Activated CD4-positive, alpha-beta memory T cell treated with anti-CD3 and anti-CD28 coated beads for 36 hours (primary cell): Measurements from ENCODE around the gene HARS1. TPM values are rescaled to one million over a fixed set of nuclear protein-coding genes. Genes with fewer than 3 reads are reported as not detected.
A peak's percentile ranks its signal among the peaks of the same experiment; 100 is the strongest.
"Not testable (repeated sequence)": the region's sequence is repeated elsewhere in the genome, so short reads cannot be mapped to it uniquely, and the experiment has no call there.

Source experiments
- CTCF ChIA-PET: fragments of 350-600 bp; sonication (Branson Sonifier 250); formaldehyde crosslinking; loops from one replicate; lab custom pipeline; 2021; ENCODE audit warnings: antibody characterized with exemption, inconsistent platforms; lab: Charles Lee
- POLR2A ChIA-PET: fragments of 350-600 bp; sonication (Branson Sonifier 250); formaldehyde crosslinking; loops from one replicate; lab custom pipeline; 2021; ENCODE audit warnings: antibody characterized with exemption; lab: Charles Lee
- DNase-seq: peaks from one replicate; pipeline ENCODE4 v3.0.0-alpha.2; 2020
- H3K27ac Mint-ChIP-seq: one replicate; pipeline ENCODE4 v1.8.0; 2021; ENCODE audit warnings: mixed read lengths
- H3K27me3 Mint-ChIP-seq: one replicate; pipeline ENCODE4 v1.8.0; 2021; ENCODE audit warnings: mixed read lengths
- H3K36me3 Mint-ChIP-seq: one replicate; pipeline ENCODE4 v1.8.0; 2021; ENCODE audit warnings: mixed read lengths
- H3K4me1 Mint-ChIP-seq: one replicate; pipeline ENCODE4 v1.8.0; 2021; ENCODE audit warnings: low read depth, mixed read lengths
- H3K4me3 Mint-ChIP-seq: one replicate; pipeline ENCODE4 v1.8.0; 2021; ENCODE audit warnings: mild to moderate bottlenecking, mixed read lengths
- H3K9me3 Mint-ChIP-seq: one replicate; pipeline ENCODE4 v1.8.0; 2021; ENCODE audit warnings: mixed read lengths
- intact Hi-C: fragments of 100-400 bp; cut with micrococcal nuclease; formaldehyde crosslinking; loops from one replicate; pipeline ENCODE4 v1.15.1; 2023
- total RNA-seq, 2 experiments: library from RNA; stranded (reverse); gene quantifications; one replicate each; pipeline ENCODE4 v1.2.3, GENCODE V29; 2021

HARS1 gene
- total RNA-seq, 2 experiments from 2014 or later = 91.1 to 91.7 TPM

DNA sequence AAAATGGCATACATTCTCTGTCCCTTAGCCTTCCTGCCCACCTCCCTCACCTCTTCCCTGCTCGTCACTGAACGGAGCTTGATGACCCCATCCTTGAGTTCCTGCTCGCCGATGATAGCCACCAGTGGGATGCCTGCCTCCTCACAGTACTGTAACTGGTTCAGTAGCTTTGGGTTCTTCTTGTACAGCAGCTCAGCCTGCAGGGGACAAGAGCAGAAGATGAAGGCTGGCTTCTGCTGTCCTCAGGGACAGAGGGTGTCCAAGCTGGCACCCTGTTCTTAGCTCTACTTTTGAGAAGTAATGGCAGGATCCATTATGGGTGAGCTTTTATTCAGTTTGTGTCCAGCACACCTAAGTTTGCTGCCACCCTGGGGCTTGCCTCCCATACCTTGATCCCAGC lies 16.5 kb downstream of the HARS1 start:
- ChIA-PET CTCF (interaction anchor here (0.9 to 1.0 kb wide), 2 partner anchors 35 to 302 kb away, joined by 3 to 5 read pairs; no protein-coding TSS in a partner anchor), POLR2A (interaction anchor here (0.6 to 1.4 kb wide), 3 partner anchors 16 to 100 kb away, joined by 3 to 7 read pairs (median 5); partner anchors contain the start of genes HARS1, HARS2, IK and NDUFA2)
- Mint-ChIP-seq H3K9me3 (no peaks in the 10 kb centered on the region), H3K27ac (no peak overlapping the region), H3K4me1 (no peaks in the 10 kb centered on the region), H3K27me3 (no peaks in the 10 kb centered on the region), H3K4me3 (no peak overlapping the region), H3K36me3 (peaks cover 60% of the 10 kb centered on the region)
- intact Hi-C loops = no loop called here
- DNase-seq = no peak

DNA sequence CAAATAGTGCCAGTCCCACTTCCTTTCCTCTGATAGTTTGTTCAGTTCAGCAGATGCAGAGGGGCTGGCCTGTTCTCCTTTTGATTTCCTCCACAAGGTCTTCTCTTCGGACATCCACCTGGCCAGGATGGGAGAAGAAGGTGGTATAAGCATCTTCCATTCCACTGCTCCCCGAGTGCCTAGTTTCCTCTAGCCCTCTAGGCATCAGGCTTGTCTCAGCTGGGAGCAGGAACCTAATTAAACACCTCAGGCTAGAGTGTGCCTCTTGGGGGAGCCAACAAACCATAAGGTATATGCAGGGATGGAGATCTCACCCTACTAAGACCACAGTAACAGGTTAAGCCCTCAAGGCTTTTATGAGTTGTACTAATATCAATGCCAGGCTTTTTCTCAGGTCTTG lies 17.0 kb downstream of the HARS1 start:
- Mint-ChIP-seq H3K4me3 (no peak overlapping the region), H3K4me1 (no peaks in the 10 kb centered on the region), H3K9me3 (no peaks in the 10 kb centered on the region), H3K36me3 (peaks cover 61% of the 10 kb centered on the region), H3K27ac (no peak overlapping the region), H3K27me3 (no peaks in the 10 kb centered on the region)
- ChIA-PET CTCF (interaction anchor here (1.0 kb wide), 1 partner anchor 34 kb away, joined by 3 read pairs; no protein-coding TSS in a partner anchor), POLR2A (interaction anchor here (1.4 kb wide), 2 partner anchors 17 to 27 kb away, joined by 3 to 5 read pairs; partner anchors contain the start of genes HARS1, HARS2, IK and NDUFA2)
- intact Hi-C loops = no loop called here
- no peak for DNase-seq

DNA sequence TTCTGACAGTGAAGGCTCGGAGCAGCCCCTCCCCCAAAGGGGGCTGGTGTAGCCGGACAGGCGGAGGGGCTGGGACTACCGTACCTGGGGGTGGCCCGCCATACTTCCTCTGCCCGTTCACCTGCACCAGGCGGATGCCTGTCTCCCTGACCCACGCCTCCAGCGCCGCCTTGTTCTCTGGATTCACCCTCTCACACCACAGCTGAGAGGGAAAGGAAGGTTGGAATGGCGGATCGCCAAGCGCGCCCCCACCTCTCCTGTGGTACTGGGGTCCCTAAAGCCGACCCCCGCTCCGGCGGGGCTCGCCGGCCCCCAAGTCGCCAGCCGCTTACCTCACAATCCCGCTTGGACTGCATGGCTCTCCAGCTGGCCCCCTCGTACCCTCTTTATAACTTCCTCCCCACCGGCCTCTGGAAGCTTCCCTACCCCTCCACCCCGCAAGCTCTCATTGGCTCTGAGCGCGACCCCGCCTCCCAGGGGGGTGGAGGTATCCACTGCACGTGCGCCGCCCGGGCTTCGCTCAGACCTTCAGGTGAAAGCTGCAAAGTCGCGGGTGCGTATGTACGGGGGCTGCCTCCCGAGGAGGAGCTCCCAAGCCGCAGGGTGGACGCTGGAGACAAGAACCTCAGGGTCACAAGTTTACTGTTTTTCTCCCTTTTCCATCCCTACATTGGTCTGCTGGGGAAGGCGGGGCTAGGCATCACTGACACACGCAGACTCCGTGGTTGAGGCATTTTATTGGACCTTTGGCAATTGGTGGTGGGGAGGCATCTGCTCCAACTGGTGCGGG lies 17.8 kb downstream of the HARS1 start, which contains the start of gene DND1:
Gene DND1 (minus strand): TSS at position 390 of the 790 bp plus-strand sequence. CDS start 34 bp downstream, at position 356.
- Mint-ChIP-seq H3K36me3 (peaks cover 63% of the 10 kb centered on the region), H3K9me3 (no peaks in the 10 kb centered on the region), H3K27me3 (no peaks in the 10 kb centered on the region), H3K4me1 (no peaks in the 10 kb centered on the region), H3K27ac (peak within 1 kb of the TSS; percentile 14), H3K4me3 (no peak within 1 kb of the TSS)
- POLR2A ChIA-PET = interaction anchor here (1.4 to 1.6 kb wide), 2 partner anchors 17 to 26 kb away, joined by 3 to 4 read pairs; partner anchors contain the start of genes IK and NDUFA2
- CTCF ChIA-PET = no interaction called here
- no peak for DNase-seq
- intact Hi-C loops = no loop called here

DNA sequence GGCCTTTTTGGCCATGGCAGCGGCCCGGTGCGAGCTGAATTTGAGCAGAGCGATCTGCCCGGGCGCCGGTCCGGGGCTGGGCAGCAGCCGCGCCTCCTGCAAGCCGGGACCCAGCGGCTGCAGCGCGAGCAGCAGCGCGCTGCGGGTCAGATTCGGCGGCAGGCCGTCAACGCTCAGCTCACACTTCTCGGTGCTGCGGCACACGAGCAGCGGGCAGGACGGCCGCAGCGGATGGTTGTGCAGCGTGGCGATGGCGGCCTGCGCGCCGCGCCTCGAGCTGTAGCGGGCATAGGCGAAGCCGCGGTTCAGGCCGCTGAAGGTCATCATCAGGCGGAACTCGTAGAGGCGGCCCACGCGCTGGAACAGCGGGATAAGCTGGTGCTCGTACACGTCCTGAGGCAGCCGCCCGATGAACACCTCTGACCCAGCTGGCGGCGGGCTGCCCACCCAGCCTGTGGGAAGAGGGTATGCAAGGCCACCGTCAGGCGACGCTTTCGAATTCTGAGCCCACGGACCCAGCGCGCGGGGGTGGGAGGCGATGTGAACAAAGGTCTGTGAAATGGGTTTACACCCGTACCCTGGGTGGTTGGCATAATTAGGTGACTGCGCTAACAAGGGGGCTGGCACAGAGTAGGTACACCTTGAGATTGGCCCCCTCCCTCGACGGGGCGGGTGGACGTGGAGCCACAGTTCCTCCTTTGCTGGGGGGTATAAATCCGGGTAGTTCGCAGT lies 18.5 kb downstream of the HARS1 start:
- Mint-ChIP-seq H3K9me3 (no peaks in the 10 kb centered on the region), H3K36me3 (peaks cover 62% of the 10 kb centered on the region), H3K27me3 (no peaks in the 10 kb centered on the region), H3K4me1 (peaks cover 6% of the 10 kb centered on the region), H3K27ac (no peak overlapping the region), H3K4me3 (no peak overlapping the region)
- CTCF ChIA-PET = no interaction called here
- intact Hi-C loops = no loop called here
- POLR2A ChIA-PET = interaction anchor here (1.6 kb wide), 1 partner anchor 18 kb away, joined by 4 read pairs; no protein-coding TSS in a partner anchor
- DNase-seq = peak; percentile 45

DNA sequence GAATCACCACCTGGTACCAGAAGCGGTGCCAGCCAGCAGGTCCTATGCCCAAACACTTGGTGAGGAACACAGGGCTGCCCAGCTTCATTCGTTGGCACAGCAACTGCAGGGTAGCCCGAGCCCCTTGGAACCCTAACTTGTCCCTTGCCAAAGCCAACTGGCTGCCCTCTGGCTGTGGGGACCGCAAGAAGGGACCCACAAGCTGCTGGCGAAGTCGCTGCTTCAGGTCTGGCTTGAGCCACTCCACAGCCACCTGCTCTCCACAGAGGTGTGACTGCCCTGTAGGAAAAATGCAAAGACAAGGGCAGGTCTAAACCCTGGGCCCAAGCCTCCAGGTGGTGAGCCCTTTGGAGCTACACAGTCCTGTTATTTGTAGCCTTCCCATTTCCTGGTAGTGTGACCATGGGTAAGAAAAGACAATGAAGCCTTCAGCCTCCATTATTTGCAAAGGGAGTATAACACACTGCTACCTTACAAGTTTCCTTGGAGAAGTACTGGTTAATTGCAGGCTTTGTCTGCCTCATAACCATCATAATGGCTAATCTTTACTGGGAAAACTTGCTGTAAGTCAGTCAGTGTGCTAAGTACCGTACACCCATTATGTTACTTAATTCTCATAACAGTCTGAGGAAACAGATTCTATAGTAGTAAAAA lies 19.6 kb downstream of the HARS1 start:
- Mint-ChIP-seq H3K4me1 (peaks cover 17% of the 10 kb centered on the region), H3K4me3 (no peak overlapping the region), H3K36me3 (peaks cover 61% of the 10 kb centered on the region), H3K27ac (no peak overlapping the region), H3K27me3 (no peaks in the 10 kb centered on the region), H3K9me3 (no peaks in the 10 kb centered on the region)
- CTCF ChIA-PET = no interaction called here
- no peak for DNase-seq
- intact Hi-C loops = no loop called here
- POLR2A ChIA-PET = no interaction called here

DNA sequence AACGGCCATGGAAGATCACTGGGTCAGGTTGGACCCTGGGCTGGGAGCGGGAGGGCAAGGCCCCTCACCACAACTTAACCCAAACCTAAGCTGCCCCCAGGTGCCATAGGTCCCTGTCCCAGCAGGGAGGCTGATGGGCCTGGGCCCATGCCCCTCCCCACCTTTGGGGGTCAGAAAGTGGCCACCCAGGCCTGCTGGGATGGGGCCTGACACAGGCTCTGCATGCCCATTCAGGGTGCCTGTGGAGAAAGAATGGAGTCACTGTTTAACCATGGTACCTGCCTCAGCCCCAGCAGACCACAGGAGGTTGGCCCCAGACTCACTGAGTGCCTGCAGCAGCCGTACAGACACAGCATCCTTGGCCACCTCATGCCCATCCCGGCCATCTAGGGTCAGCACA lies 20.1 kb downstream of the HARS1 start:
- H3K27ac Mint-ChIP-seq, DNase-seq, H3K9me3 Mint-ChIP-seq, H3K27me3 Mint-ChIP-seq, CTCF ChIA-PET, H3K4me3 Mint-ChIP-seq, intact Hi-C loops: not testable (repeated sequence)
- H3K36me3 Mint-ChIP-seq = peaks cover 59% of the 10 kb centered on the region
- POLR2A ChIA-PET = interaction anchor here (0.6 kb wide), 1 partner anchor 23 kb away, joined by 3 read pairs; the partner anchor contains the start of gene IK
- peaks cover 21% of the 10 kb centered on the region for H3K4me1 Mint-ChIP-seq

DNA sequence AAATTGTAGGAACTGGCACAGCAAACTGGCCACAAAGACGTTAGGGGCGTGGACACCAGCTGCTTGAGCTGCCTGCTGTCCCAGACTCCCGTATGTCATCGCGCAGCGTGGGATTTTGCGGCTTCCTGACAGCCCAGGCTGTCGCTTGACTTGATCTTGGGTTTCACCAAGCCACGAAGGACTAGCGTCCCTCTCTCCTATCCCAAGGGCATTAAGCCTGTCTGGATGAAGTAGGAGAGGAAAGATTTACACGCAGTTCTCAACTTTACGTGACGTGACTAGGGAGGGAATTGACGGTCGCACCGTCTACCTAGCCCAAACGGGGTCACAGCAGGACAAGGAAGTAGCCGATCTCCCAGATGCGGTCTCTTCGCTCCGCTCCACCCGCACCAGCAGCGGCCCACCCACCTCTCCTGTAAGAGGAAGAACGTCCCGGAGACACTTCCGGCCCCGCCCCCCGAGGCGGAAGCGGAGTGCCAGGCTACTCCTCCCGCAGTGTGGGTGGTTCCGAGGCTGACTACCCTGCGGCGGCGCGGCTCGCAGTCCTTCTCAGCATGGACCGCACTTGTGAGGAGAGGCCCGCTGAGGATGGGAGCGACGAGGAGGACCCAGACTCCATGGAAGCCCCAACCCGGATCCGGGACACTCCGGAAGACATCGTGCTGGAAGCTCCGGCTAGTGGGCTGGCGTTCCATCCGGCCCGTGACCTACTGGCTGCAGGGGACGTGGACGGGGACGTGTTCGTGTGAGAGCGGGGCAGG lies 26.6 kb downstream of the HARS1 start, which contains the start of gene WDR55:
Gene WDR55 (plus strand): TSS at position 546 of the 761 bp plus-strand sequence. CDS start 9 bp downstream, at position 555.
- H3K27me3 Mint-ChIP-seq = no peaks in the 10 kb centered on the region
- H3K27ac Mint-ChIP-seq = peak within 1 kb of the TSS; percentile 94
- H3K4me1 Mint-ChIP-seq = peaks cover 27% of the 10 kb centered on the region
- peak within 1 kb of the TSS; percentile 99 for H3K4me3 Mint-ChIP-seq
- POLR2A ChIA-PET = interaction anchor here (0.9 to 3.9 kb wide), 10 partner anchors 17 to 263 kb away, joined by 3 to 29 read pairs (median 5); partner anchors contain the start of genes ANKHD1, EIF4EBP3, HARS1 and HARS2
- CTCF ChIA-PET = interaction anchor here (1.3 to 2.9 kb wide), 3 partner anchors 12 to 301 kb away, joined by 3 to 11 read pairs (median 4); partner anchors contain the start of genes HARS1 and HARS2
- peak; percentile 98 for DNase-seq
- H3K9me3 Mint-ChIP-seq = no peaks in the 10 kb centered on the region
- H3K36me3 Mint-ChIP-seq = peaks cover 61% of the 10 kb centered on the region
- intact Hi-C loops = loop anchor here (1.0 kb wide), 5 partner anchors 17 to 263 kb away; partner anchors contain the start of genes ANKHD1, HARS1, HARS2 and IK

DNA sequence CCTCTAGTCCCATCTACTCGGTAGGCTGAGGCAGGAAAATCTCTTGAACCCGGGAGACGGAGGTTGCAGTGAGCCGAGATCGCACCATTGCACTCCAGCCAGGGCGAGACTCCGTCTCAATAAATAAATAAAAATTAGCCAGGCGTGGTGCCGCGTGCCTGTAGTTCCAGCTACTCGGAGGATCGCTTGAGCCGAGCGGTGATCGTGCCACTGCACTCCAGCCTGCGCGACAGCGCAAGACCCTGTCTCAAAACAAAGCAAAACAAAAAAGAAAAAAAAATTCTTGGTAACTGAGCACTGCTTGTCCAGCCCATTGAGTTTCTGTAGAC lies 27.2 kb downstream of the HARS1 start:
- ChIA-PET CTCF (interaction anchor here (1.3 to 2.9 kb wide), 3 partner anchors 12 to 300 kb away, joined by 3 to 11 read pairs (median 4); partner anchors contain the start of genes HARS1 and HARS2), POLR2A (interaction anchor here (0.9 to 3.9 kb wide), 6 partner anchors 17 to 263 kb away, joined by 4 to 29 read pairs (median 6); partner anchors contain the start of genes ANKHD1, EIF4EBP3, HARS1 and HARS2)
- no peak for DNase-seq
- peak overlapping the region; percentile 99 for H3K4me3 Mint-ChIP-seq
- intact Hi-C loops = loop anchor here (1.0 kb wide), 5 partner anchors 17 to 263 kb away; partner anchors contain the start of genes ANKHD1, HARS1, HARS2 and IK
- H3K27ac Mint-ChIP-seq = peak overlapping the region; percentile 94
- H3K27me3 Mint-ChIP-seq = no peaks in the 10 kb centered on the region
- H3K4me1 Mint-ChIP-seq = peaks cover 27% of the 10 kb centered on the region
- no peaks in the 10 kb centered on the region for H3K9me3 Mint-ChIP-seq
- peaks cover 61% of the 10 kb centered on the region for H3K36me3 Mint-ChIP-seq

DNA sequence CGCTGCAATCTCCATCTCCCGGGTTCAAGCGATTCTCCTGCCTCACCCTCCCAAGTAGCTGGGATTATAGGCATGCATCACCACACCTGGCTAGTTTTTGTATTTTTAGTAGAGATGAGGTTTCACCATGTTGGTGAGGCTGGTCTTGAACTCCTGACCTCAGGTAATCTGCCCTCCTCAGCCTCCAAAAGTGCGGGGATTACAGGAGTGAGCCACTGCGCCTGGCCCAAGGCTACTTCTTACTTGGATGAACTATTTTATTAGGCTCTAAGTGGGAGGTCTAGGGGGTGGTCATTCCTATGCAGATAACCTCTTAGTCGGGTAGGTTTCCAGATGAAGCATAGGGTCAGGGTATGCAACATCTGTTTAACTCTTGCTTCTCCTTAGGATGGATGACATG lies 30.8 kb downstream of the HARS1 start:
- H3K27ac Mint-ChIP-seq, intact Hi-C loops, H3K27me3 Mint-ChIP-seq, DNase-seq, CTCF ChIA-PET, H3K4me1 Mint-ChIP-seq, POLR2A ChIA-PET, H3K9me3 Mint-ChIP-seq, H3K4me3 Mint-ChIP-seq: not testable (repeated sequence)
- H3K36me3 Mint-ChIP-seq = peaks cover 64% of the 10 kb centered on the region

DNA sequence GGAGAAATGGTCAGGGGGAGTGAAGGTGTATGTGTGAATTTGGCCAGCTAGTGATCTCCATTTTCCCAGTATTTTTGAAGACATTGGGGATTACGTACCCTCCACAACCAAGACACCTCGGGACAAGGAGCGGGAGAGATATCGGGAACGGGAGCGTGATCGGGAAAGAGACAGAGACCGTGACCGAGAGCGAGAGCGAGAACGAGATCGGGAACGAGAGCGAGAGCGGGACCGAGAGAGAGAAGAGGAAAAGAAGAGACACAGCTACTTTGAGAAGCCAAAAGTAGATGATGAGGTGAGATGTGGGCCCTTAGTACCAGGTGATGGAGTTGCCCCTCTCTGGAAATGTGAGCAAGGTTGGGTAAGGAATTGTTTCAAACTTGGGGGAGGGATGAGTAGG lies 32.3 kb downstream of the HARS1 start:
- intact Hi-C loops = no loop called here
- Mint-ChIP-seq H3K4me1 (peaks cover 4% of the 10 kb centered on the region), H3K36me3 (peaks cover 73% of the 10 kb centered on the region), H3K27me3 (no peaks in the 10 kb centered on the region), H3K27ac (no peak overlapping the region), H3K4me3 (no peak overlapping the region), H3K9me3 (no peaks in the 10 kb centered on the region)
- no peak for DNase-seq
- ChIA-PET POLR2A (no interaction called here), CTCF (no interaction called here)
